Gastrocnemius medialis (tissue), 4 donors: Measurements from ENCODE around the gene ZFYVE28.

Experiments used
- POLR2A ChIP-seq, 2 donors: fragments of 450-650 bp; IDR thresholded peaks; one replicate each; pipeline ENCODE4 v1.6.1; 2017; ENCODE audit warnings: antibody characterized with exemption in 2 of 2, mild to moderate bottlenecking in 2 of 2, moderate library complexity in 2 of 2
- TF ChIP-seq, protein P1 (sequence below), 5 experiments: fragments of 450-650 bp in 3 of 5; fragments of 200-600 bp in 2 of 5; sonication (generic) in 2 of 5; IDR thresholded peaks in 4 of 5; conservative IDR thresholded peaks in 1 of 5; 1 replicate in 4 of 5; 2 replicates in 1 of 5; pipeline ENCODE4 v1.5.1; 2016 to 2019; ENCODE audit warnings: antibody characterized with exemption in 5 of 5, mild to moderate bottlenecking in 3 of 5, moderate library complexity in 3 of 5

DNA sequence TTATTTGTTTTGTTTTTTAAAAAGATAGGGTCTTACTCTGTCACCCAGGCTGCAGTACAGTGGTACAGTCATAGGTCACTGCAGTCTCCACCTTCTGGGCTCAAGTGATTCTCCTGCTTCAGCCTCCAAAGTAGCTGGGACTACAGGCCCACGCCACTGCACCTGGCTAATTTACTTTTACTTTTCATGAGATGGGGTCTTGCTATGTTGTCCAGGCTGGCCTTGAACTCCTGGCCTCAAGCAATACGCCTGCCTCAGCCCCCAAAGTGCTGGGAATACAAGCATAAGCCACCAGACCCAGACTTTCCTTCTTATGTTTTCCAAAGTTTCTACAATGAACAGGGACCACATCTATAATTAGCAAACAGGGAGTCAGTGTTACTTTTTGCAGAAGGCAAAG is 118.7 kb downstream of the ZFYVE28 start:
- TF ChIP-seq, protein P1, sequence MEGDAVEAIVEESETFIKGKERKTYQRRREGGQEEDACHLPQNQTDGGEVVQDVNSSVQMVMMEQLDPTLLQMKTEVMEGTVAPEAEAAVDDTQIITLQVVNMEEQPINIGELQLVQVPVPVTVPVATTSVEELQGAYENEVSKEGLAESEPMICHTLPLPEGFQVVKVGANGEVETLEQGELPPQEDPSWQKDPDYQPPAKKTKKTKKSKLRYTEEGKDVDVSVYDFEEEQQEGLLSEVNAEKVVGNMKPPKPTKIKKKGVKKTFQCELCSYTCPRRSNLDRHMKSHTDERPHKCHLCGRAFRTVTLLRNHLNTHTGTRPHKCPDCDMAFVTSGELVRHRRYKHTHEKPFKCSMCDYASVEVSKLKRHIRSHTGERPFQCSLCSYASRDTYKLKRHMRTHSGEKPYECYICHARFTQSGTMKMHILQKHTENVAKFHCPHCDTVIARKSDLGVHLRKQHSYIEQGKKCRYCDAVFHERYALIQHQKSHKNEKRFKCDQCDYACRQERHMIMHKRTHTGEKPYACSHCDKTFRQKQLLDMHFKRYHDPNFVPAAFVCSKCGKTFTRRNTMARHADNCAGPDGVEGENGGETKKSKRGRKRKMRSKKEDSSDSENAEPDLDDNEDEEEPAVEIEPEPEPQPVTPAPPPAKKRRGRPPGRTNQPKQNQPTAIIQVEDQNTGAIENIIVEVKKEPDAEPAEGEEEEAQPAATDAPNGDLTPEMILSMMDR (IDR thresholded peaks at IDR 0.05 in 4 of 5, conservative IDR thresholded peaks at IDR 0.05 in 1 of 5) = no peak
- no peak for TF ChIP-seq POLR2A (IDR thresholded peaks at IDR 0.05)
